ENCODE measurements around the gene SLFN5. TPM values are rescaled to one million over a fixed set of nuclear protein-coding genes. Genes with fewer than 3 reads are reported as not detected.

Gene SLFN5
- total and polyA plus RNA-seq, 2 of the 4 experiments (the other 2 are of a cell fraction): 13.0 to 48.9 TPM

DNA sequence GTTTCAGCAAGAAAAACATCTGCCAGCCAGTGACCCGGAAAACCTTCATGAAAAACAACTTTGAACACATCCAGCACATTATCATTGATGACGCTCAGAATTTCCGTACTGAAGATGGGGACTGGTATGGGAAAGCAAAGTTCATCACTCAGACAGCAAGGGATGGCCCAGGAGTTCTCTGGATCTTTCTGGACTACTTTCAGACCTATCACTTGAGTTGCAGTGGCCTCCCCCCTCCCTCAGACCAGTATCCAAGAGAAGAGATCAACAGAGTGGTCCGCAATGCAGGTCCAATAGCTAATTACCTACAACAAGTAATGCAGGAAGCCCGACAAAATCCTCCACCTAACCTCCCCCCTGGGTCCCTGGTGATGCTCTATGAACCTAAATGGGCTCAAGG lies 22.2 kb downstream of the SLFN5 start:
- H3K4me2 ChIP-seq (ENCODE audit: low read depth, low read length): no peak overlapping the region
- ChIA-PET POLR2A (ENCODE audit: unreplicated experiment) (no interaction called here), CTCF (no interaction called here)
- no peak overlapping the region for H3K23ac ChIP-seq (ENCODE audit: low read depth, low read length)
- H2BK120ac ChIP-seq (ENCODE audit: low read depth, low read length): no peak overlapping the region
- no peak for DNase-seq
- in situ Hi-C loops (cut with MboI; ENCODE audit: low sequenced_read_pairs) (no loop called here), intact Hi-C loops (cut with micrococcal nuclease) (no loop called here), dilution Hi-C loops (cut with HindIII; ENCODE audit: low sequenced_read_pairs, unreplicated experiment) (no loop called here)
- H3K9me1 ChIP-seq (ENCODE audit: insufficient read depth, low read length): peaks cover 3% of the 10 kb centered on the region; the same call in 1 of the 2 replicates
- H3K4me3 ChIP-seq (ENCODE audit: insufficient read depth, low read depth, low read length): no peak overlapping the region
- no peak overlapping the region for H3K14ac ChIP-seq (replicated peaks; ENCODE audit: low read depth, low read length)
- no peak overlapping the region for H2AK5ac ChIP-seq (ENCODE audit: low read depth, low read length)
- H3K36me3 ChIP-seq (ENCODE audit: control insufficient read depth, insufficient read depth, low read length): peaks cover 51% of the 10 kb centered on the region
- H3K4me1 ChIP-seq (ENCODE audit: control insufficient read depth, insufficient read depth, low read length): no peaks in the 10 kb centered on the region
- H2BK5ac ChIP-seq (ENCODE audit: low read depth, low read length, poor library complexity, severe bottlenecking): no peak overlapping the region
- ATAC-seq (ENCODE audit: low read depth): no peak
- TF ChIP-seq MXI1 (IDR thresholded peaks at IDR 0.05; ENCODE audit: borderline replicate concordance, low read depth, low read length) (no peak), NFE2L2 (IDR thresholded peaks at IDR 0.05; ENCODE audit: low read depth, low read length) (no peak), POLR2A (IDR thresholded peaks at IDR 0.05; ENCODE audit: low read depth, low read length) (no peak), RFX5 (IDR thresholded peaks at IDR 0.05; ENCODE audit: low read depth, low read length) (no peak), MAZ (IDR thresholded peaks at IDR 0.05; ENCODE audit: borderline replicate concordance, low read depth, low read length) (no peak), FOS (IDR thresholded peaks at IDR 0.05; ENCODE audit: low read depth, low read length) (no peak), CEBPB (IDR thresholded peaks at IDR 0.05; ENCODE audit: low read depth, low read length) (no peak), SMC3 (IDR thresholded peaks at IDR 0.05; ENCODE audit: low read depth, low read length) (no peak), CHD1 (IDR thresholded peaks at IDR 0.05; ENCODE audit: low read depth, low read length) (no peak), USF2 (IDR thresholded peaks at IDR 0.05; ENCODE audit: low read depth, low read length) (no peak), MAFK (IDR thresholded peaks at IDR 0.05; ENCODE audit: low read depth, low read length) (no peak), RAD21 (IDR thresholded peaks at IDR 0.05; ENCODE audit: low read length) (no peak), BHLHE40 (IDR thresholded peaks at IDR 0.05; ENCODE audit: low read depth, low read length) (no peak), RCOR1 (IDR thresholded peaks at IDR 0.05; ENCODE audit: insufficient replicate concordance, low read length) (no peak)
- TF ChIP-seq, protein P1, sequence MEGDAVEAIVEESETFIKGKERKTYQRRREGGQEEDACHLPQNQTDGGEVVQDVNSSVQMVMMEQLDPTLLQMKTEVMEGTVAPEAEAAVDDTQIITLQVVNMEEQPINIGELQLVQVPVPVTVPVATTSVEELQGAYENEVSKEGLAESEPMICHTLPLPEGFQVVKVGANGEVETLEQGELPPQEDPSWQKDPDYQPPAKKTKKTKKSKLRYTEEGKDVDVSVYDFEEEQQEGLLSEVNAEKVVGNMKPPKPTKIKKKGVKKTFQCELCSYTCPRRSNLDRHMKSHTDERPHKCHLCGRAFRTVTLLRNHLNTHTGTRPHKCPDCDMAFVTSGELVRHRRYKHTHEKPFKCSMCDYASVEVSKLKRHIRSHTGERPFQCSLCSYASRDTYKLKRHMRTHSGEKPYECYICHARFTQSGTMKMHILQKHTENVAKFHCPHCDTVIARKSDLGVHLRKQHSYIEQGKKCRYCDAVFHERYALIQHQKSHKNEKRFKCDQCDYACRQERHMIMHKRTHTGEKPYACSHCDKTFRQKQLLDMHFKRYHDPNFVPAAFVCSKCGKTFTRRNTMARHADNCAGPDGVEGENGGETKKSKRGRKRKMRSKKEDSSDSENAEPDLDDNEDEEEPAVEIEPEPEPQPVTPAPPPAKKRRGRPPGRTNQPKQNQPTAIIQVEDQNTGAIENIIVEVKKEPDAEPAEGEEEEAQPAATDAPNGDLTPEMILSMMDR (conservative IDR thresholded peaks at IDR 0.05; ENCODE audit: low read depth, low read length): no peak
- TF ChIP-seq, protein P2, sequence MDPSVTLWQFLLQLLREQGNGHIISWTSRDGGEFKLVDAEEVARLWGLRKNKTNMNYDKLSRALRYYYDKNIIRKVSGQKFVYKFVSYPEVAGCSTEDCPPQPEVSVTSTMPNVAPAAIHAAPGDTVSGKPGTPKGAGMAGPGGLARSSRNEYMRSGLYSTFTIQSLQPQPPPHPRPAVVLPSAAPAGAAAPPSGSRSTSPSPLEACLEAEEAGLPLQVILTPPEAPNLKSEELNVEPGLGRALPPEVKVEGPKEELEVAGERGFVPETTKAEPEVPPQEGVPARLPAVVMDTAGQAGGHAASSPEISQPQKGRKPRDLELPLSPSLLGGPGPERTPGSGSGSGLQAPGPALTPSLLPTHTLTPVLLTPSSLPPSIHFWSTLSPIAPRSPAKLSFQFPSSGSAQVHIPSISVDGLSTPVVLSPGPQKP (IDR thresholded peaks at IDR 0.05; ENCODE audit: borderline replicate concordance, low read depth, low read length): no peak
- BruUV-seq (replicated peaks): no TSS peak
- no peaks in the 10 kb centered on the region for H3K9me3 ChIP-seq (ENCODE audit: control insufficient read depth, insufficient read depth, low read length)
- H4K20me1 ChIP-seq (ENCODE audit: insufficient read depth, low read length): no peaks in the 10 kb centered on the region
- no peak overlapping the region for H3K56ac ChIP-seq (ENCODE audit: extremely low read depth, insufficient read depth, low read length)
- H3K27me3 ChIP-seq (ENCODE audit: control insufficient read depth, insufficient read depth, low read length): no peaks in the 10 kb centered on the region
- H3K4ac ChIP-seq (ENCODE audit: low read depth, low read length): no peak overlapping the region
- no peak overlapping the region for H2BK20ac ChIP-seq (ENCODE audit: low read depth, low read length)
- H3K18ac ChIP-seq (ENCODE audit: low read depth, low read length): no peak overlapping the region
- H2BK15ac ChIP-seq (ENCODE audit: low read depth, low read length): no peak overlapping the region
- no peak overlapping the region for H4K91ac ChIP-seq (ENCODE audit: insufficient read depth, low read depth, low read length)
- no peak overlapping the region for H4K5ac ChIP-seq (ENCODE audit: low read depth, low read length)
- no CpG with 5 or more reads among the region's 5 CpGs for WGBS, 2 experiments (ENCODE audit: extremely low coverage in 2 of 2, insufficient read length in 1 of 2)
- H3K27ac ChIP-seq (ENCODE audit: insufficient read depth, low read length): no peak overlapping the region
- H2AFZ ChIP-seq (replicated peaks; ENCODE audit: low read length, poor library complexity): no peak overlapping the region
- H3K9ac ChIP-seq (ENCODE audit: low read depth, low read length): no peak overlapping the region
- H2AK9ac ChIP-seq (replicated peaks; ENCODE audit: low read depth, low read length, poor library complexity): no peak overlapping the region
- H4K8ac ChIP-seq (ENCODE audit: low read depth in 2 of 2, low read length in 2 of 2): no peak overlapping the region
- peaks cover 20 to 21% of the 10 kb centered on the region in 2 experiments for H3K79me1 ChIP-seq (ENCODE audit: low read depth in 1 of 2, low read length in 2 of 2)
